ENCODE results near the gene RDM1. TPM values are rescaled to one million over a fixed set of nuclear protein-coding genes. Genes with fewer than 3 reads are reported as not detected.

RDM1 gene
- total RNA-seq, 1 experiment from 2014 or later = 11.7 TPM

- H3K9me3 ChIP-seq (ENCODE audit: control insufficient read depth in 1 of 2, insufficient read depth in 1 of 2, low read depth in 1 of 2, low read length in 2 of 2) = no peaks in the 10 kb centered on the region
- TF ChIP-seq FOSL1 (IDR thresholded peaks at IDR 0.05; ENCODE audit: low read depth) (no peak), TCF7L2 (IDR thresholded peaks at IDR 0.05; ENCODE audit: borderline replicate concordance, extremely low read depth, insufficient read depth, insufficient read length) (no peak), CTCF (IDR thresholded peaks at IDR 0.05 in 2 of 3, conservative IDR thresholded peaks at IDR 0.05 in 1 of 3; ENCODE audit: borderline replicate concordance in 1 of 3, insufficient read depth in 1 of 3, low read depth in 2 of 3, low read length in 2 of 3) (peak; percentile 66 to 87 (median 74); a peak in 5 of 6 replicates), RAD21 (IDR thresholded peaks at IDR 0.05; ENCODE audit: low read depth) (peak; percentile 90)
- RAD21 ChIA-PET (ENCODE audit: low non-redundant PET in 1 of 2, low total read pairs in 2 of 2, uncharacterized antibody in 2 of 2, unreplicated experiment in 2 of 2) = interaction anchor here (0.7 to 1.8 kb wide), 8 partner anchors 103 to 513 kb away, joined by 3 to 22 read pairs (median 4); no protein-coding TSS in a partner anchor
- H3K79me2 ChIP-seq (ENCODE audit: insufficient read depth, low read length) = no peaks in the 10 kb centered on the region
- no peaks in the 10 kb centered on the region for H3K36me3 ChIP-seq (ENCODE audit: control insufficient read depth in 1 of 2, insufficient read depth in 2 of 2, low read length in 2 of 2)
- intact Hi-C loops (cut with micrococcal nuclease) = loop anchor here (1.0 to 5.0 kb wide), 3 partner anchors 168 to 513 kb away; no protein-coding TSS in a partner anchor
- peak overlapping the region; percentile 11 for H2AFZ ChIP-seq (ENCODE audit: low read depth, low read length, poor library complexity, severe bottlenecking)
- no TSS peak for BruUV-seq (replicated peaks)
- H3K4me1 ChIP-seq (ENCODE audit: control insufficient read depth in 1 of 2, insufficient read depth in 2 of 2, low read length in 2 of 2) = no peaks in the 10 kb centered on the region
- peak; percentile 96 for ATAC-seq
- no peaks in the 10 kb centered on the region for H4K20me1 ChIP-seq (ENCODE audit: insufficient read depth)
- H3K9ac ChIP-seq (ENCODE audit: low read length) = no peak overlapping the region
- no peak overlapping the region for H3K4me3 ChIP-seq (replicated peaks in 1 of 2; ENCODE audit: low read depth in 1 of 2, low read length in 2 of 2)
- CTCF ChIA-PET = interaction anchor here (0.6 to 5.3 kb wide), 17 partner anchors 8 to 529 kb away, joined by 3 to 137 read pairs (median 5); partner anchors contain the start of gene CCL16
- no peaks in the 10 kb centered on the region for H3K27me3 ChIP-seq (ENCODE audit: insufficient read depth, low read length)
- H3K27ac ChIP-seq (ENCODE audit: low read depth, low read length) = no peak overlapping the region
- H3K4me2 ChIP-seq (ENCODE audit: low read length) = no peak overlapping the region
- DNase-seq (ENCODE audit: low read depth, low spot score) = peak; percentile 76
- POLR2A ChIA-PET = interaction anchor here (0.6 to 1.3 kb wide), 4 partner anchors 161 to 179 kb away, joined by 3 to 4 read pairs (median 4); partner anchors contain the start of gene TAF15
- no peaks in the 10 kb centered on the region for H3K9me2 ChIP-seq (ENCODE audit: insufficient read depth)
Observed at GRCh38 chr17:35969558-35970380, 39.2 kb upstream of the RDM1 start.
